Measurements from ENCODE around the gene ALS2.

- TF ChIP-seq, protein P1, sequence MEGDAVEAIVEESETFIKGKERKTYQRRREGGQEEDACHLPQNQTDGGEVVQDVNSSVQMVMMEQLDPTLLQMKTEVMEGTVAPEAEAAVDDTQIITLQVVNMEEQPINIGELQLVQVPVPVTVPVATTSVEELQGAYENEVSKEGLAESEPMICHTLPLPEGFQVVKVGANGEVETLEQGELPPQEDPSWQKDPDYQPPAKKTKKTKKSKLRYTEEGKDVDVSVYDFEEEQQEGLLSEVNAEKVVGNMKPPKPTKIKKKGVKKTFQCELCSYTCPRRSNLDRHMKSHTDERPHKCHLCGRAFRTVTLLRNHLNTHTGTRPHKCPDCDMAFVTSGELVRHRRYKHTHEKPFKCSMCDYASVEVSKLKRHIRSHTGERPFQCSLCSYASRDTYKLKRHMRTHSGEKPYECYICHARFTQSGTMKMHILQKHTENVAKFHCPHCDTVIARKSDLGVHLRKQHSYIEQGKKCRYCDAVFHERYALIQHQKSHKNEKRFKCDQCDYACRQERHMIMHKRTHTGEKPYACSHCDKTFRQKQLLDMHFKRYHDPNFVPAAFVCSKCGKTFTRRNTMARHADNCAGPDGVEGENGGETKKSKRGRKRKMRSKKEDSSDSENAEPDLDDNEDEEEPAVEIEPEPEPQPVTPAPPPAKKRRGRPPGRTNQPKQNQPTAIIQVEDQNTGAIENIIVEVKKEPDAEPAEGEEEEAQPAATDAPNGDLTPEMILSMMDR (IDR thresholded peaks at IDR 0.05): peak in 1 of 12 donors; percentile 2
- no peak for TF ChIP-seq POLR2A (IDR thresholded peaks at IDR 0.05)
These were observed 646 bp downstream of the ALS2 start for GRCh38 chr2:201779901-201780673.
